SK-N-SH (cell line): ENCODE results near the gene NRIP1. TPM values are rescaled to one million over a fixed set of nuclear protein-coding genes. Genes with fewer than 3 reads are reported as not detected.

Experiments
- CTCF ChIA-PET: fragments of 300-600, 350-600 bp; formaldehyde crosslinking; extraction: SDS; loops from one replicate; lab custom pipeline; 2021; lab: Yijun Ruan, JAX
- POLR2A ChIA-PET: fragments of 350-600 bp; sonication (Branson Sonifier 250); formaldehyde crosslinking; extraction: SDS; loops from one replicate; lab custom pipeline; 2020; ENCODE audit warnings: antibody characterized with exemption, inconsistent platforms; lab: Yijun Ruan, JAX
- DNase-seq: peaks from one replicate; pipeline ENCODE4 v3.0.0; 2012
- H2AFZ ChIP-seq: fragments of 200-600 bp; sonication (generic); 2 replicates; pipeline ENCODE4 v1.8.1; 2016; ENCODE audit warnings: antibody characterized with exemption, mild to moderate bottlenecking, low read depth
- H3F3A ChIP-seq: fragments of 200-600 bp; sonication (generic); replicated peaks from 2 replicates; pipeline ENCODE3; 2016; ENCODE audit warnings: antibody characterized with exemption, mild to moderate bottlenecking; ENCODE audit not compliant: insufficient read depth
- H3K27ac ChIP-seq, 2 experiments: fragments of 200-500 bp in 1 of 2; fragments of 200-600 bp in 1 of 2; sonication (Bioruptor generic) in 1 of 2; sonication (generic), shearing (Covaris generic) in 1 of 2; 2 replicates each; pipeline versions ENCODE4 v1.5.1 to v1.6.1; 2014 to 2016; ENCODE audit warnings: low read depth in 2 of 2, inconsistent platforms in 1 of 2, low read length in 1 of 2, mild to moderate bottlenecking in 1 of 2, mixed read lengths in 1 of 2
- H3K27me3 ChIP-seq: fragments of 200-600 bp; sonication (generic), shearing (Covaris generic); 2 replicates; pipeline ENCODE4 v1.6.1; 2016; ENCODE audit warnings: mixed run types; ENCODE audit not compliant: insufficient read depth
- H3K36me3 ChIP-seq, 2 experiments: fragments of 200-500 bp in 1 of 2; fragments of 200-600 bp in 1 of 2; sonication (Bioruptor generic) in 1 of 2; sonication (generic) in 1 of 2; replicated peaks in 1 of 2; 2 replicates each; pipeline versions ENCODE3 to v1.5.1; 2014 to 2016; ENCODE audit warnings: low read length in 1 of 2, mild to moderate bottlenecking in 1 of 2; ENCODE audit not compliant: insufficient read depth in 2 of 2, control insufficient read depth in 1 of 2
- H3K4me1 ChIP-seq, 2 experiments: fragments of 200-500 bp in 1 of 2; fragments of 200-600 bp in 1 of 2; sonication (Bioruptor generic) in 1 of 2; sonication (generic), shearing (Covaris generic) in 1 of 2; 2 replicates each; pipeline versions ENCODE4 v1.5.1 to v1.6.1; 2014 to 2016; ENCODE audit warnings: low read depth in 1 of 2, low read length in 1 of 2, mixed run types in 1 of 2; ENCODE audit not compliant: insufficient read depth in 2 of 2, control insufficient read depth in 1 of 2
- H3K4me2 ChIP-seq: fragments of 200-600 bp; sonication (generic), shearing (Covaris generic); 2 replicates; pipeline ENCODE4 v1.6.1; 2017; ENCODE audit warnings: mixed run types
- H3K4me3 ChIP-seq, 2 experiments: fragments of 200-500 bp in 1 of 2; fragments of 200-600 bp in 1 of 2; sonication (Bioruptor generic) in 1 of 2; sonication (generic), shearing (Covaris generic) in 1 of 2; 2 replicates each; pipeline versions ENCODE4 v1.5.1 to v1.8.1; 2014 to 2016; ENCODE audit warnings: low read depth in 2 of 2, inconsistent platforms in 1 of 2, low read length in 1 of 2, mild to moderate bottlenecking in 1 of 2, mixed read lengths in 1 of 2, moderate library complexity in 1 of 2
- H3K79me2 ChIP-seq: fragments of 200-600 bp; sonication (generic); 2 replicates; pipeline ENCODE4 v1.8.1; 2017; ENCODE audit warnings: mild to moderate bottlenecking; ENCODE audit not compliant: insufficient read depth
- H3K9ac ChIP-seq: fragments of 200-600 bp; sonication (generic); 2 replicates; pipeline ENCODE4 v1.6.1; 2017; ENCODE audit warnings: mixed run types
- H3K9me2 ChIP-seq: fragments of 200-600 bp; sonication (generic); 2 replicates; pipeline ENCODE4 v1.6.1; 2017; ENCODE audit warnings: mixed run types
- H3K9me3 ChIP-seq: fragments of 200-600 bp; sonication (generic); 2 replicates; pipeline ENCODE4 v1.6.1; 2017; ENCODE audit warnings: mixed run types, mild to moderate bottlenecking, moderate library complexity
- H4K20me1 ChIP-seq: fragments of 200-600 bp; sonication (generic); 2 replicates; pipeline ENCODE4 v1.6.1; 2017; ENCODE audit warnings: mild to moderate bottlenecking, mixed run types; ENCODE audit not compliant: insufficient read depth
- CHD2 ChIP-seq: fragments of 150-350 bp; IDR thresholded peaks from 2 replicates; pipeline ENCODE4 v1.6.1; 2018; ENCODE audit warnings: low read length; ENCODE audit not compliant: partially characterized antibody
- EP300 ChIP-seq, 2 experiments: IDR thresholded peaks; 2 replicates each; pipeline versions ENCODE4 v1.4.0 to v1.6.1; 2012; ENCODE audit warnings: borderline replicate concordance in 1 of 2, low read depth in 1 of 2, low read length in 1 of 2
- EZH2phosphoT487 ChIP-seq: fragments of 200-600 bp; sonication (generic); IDR thresholded peaks from 2 replicates; pipeline ENCODE4 v1.6.1; 2017; ENCODE audit warnings: low read depth, mixed run types, mild to moderate bottlenecking, antibody characterized with exemption, moderate library complexity, borderline replicate concordance
- FOSL2 ChIP-seq: IDR thresholded peaks from 2 replicates; pipeline ENCODE4 v1.4.0; 2012; ENCODE audit warnings: low read depth, mild to moderate bottlenecking, moderate library complexity, borderline replicate concordance
- FOXJ3 ChIP-seq: sonication (generic); formaldehyde crosslinking; IDR thresholded peaks from 2 replicates; pipeline ENCODE4 v1.5.1; 2020; ENCODE audit warnings: mild to moderate bottlenecking, missing genetic modification reagents
- FOXM1 ChIP-seq: IDR thresholded peaks from 2 replicates; pipeline ENCODE4 v1.4.0; 2012; ENCODE audit warnings: low read depth, mild to moderate bottlenecking
- GABPA ChIP-seq: IDR thresholded peaks from 2 replicates; pipeline ENCODE4 v1.4.0; 2012; ENCODE audit warnings: low read depth, mild to moderate bottlenecking
- MEF2A ChIP-seq: IDR thresholded peaks from 2 replicates; pipeline ENCODE4 v1.4.0; 2012; ENCODE audit warnings: low read depth, borderline replicate concordance
- MXI1 ChIP-seq: IDR thresholded peaks from 2 replicates; pipeline ENCODE4 v1.6.1; 2012; ENCODE audit warnings: mild to moderate bottlenecking, low read depth, low read length, improper control_type of control experiment
- POLR2AphosphoS5 ChIP-seq: IDR thresholded peaks from 2 replicates; pipeline ENCODE4 v1.6.1; 2012; ENCODE audit warnings: low read depth, low read length
- RAD21 ChIP-seq: IDR thresholded peaks from 2 replicates; pipeline ENCODE4 v1.6.1; 2012; ENCODE audit warnings: mild to moderate bottlenecking, low read length
- RCOR1 ChIP-seq: fragments of 150-350 bp; IDR thresholded peaks from 2 replicates; pipeline ENCODE4 v1.6.1; 2017; ENCODE audit warnings: antibody characterized with exemption, low read length
- RXRA ChIP-seq: IDR thresholded peaks from 2 replicates; pipeline ENCODE4 v1.4.0; 2012; ENCODE audit warnings: low read depth, mild to moderate bottlenecking, borderline replicate concordance
- SIN3A ChIP-seq: IDR thresholded peaks from 2 replicates; pipeline ENCODE4 v1.6.1; 2012; ENCODE audit warnings: low read depth, mild to moderate bottlenecking, low read length, moderate library complexity, borderline replicate concordance
- SMC3 ChIP-seq: IDR thresholded peaks from 2 replicates; pipeline ENCODE4 v1.6.1; 2012; ENCODE audit warnings: low read depth, low read length, improper control_type of control experiment
- TAF1 ChIP-seq: IDR thresholded peaks from 2 replicates; pipeline ENCODE4 v1.6.1; 2012; ENCODE audit warnings: low read depth, mild to moderate bottlenecking, low read length, moderate library complexity, borderline replicate concordance
- TCF12 ChIP-seq: IDR thresholded peaks from 2 replicates; pipeline ENCODE4 v1.4.0; 2012
- TEAD4 ChIP-seq: IDR thresholded peaks from 2 replicates; pipeline ENCODE4 v1.4.0; 2012; ENCODE audit warnings: mild to moderate bottlenecking, borderline replicate concordance; ENCODE audit not compliant: insufficient read depth
- WGBS: methylation state at CpG from one replicate; pipeline ENCODE4 v1.1.6; 2017; ENCODE audit warnings: low lambda C conversion rate; 5-methylcytosine and 5-hydroxymethylcytosine counted together
- polyA plus RNA-seq, 3 experiments: library from polyadenylated mRNA; depleted of rRNA; stranded (reverse); fragments of >200 nt; gene quantifications; 2 replicates each; pipeline ENCODE4 v1.2.3, GENCODE V29; 2012
- TF ChIP-seq, protein P1 (sequence below): fragments of 150-350 bp; IDR thresholded peaks from 2 replicates; pipeline ENCODE4 v1.6.1; 2016; ENCODE audit warnings: mild to moderate bottlenecking, low read depth, low read length
- TF ChIP-seq, protein P2 (sequence below): IDR thresholded peaks from 2 replicates; pipeline ENCODE4 v1.4.0; 2012; ENCODE audit warnings: low read depth
- TF ChIP-seq, protein P3 (sequence below): IDR thresholded peaks from 2 replicates; pipeline ENCODE4 v1.6.1; 2012; ENCODE audit warnings: mild to moderate bottlenecking, low read depth, low read length, moderate library complexity
- TF ChIP-seq, protein P4 (sequence below): IDR thresholded peaks from 2 replicates; pipeline ENCODE4 v1.4.0; 2012; ENCODE audit warnings: low read depth, borderline replicate concordance

NRIP1 gene
- polyA plus RNA-seq, 1 of the 3 experiments (the other 2 are of a cell fraction), result 0.02 TPM

DNA sequence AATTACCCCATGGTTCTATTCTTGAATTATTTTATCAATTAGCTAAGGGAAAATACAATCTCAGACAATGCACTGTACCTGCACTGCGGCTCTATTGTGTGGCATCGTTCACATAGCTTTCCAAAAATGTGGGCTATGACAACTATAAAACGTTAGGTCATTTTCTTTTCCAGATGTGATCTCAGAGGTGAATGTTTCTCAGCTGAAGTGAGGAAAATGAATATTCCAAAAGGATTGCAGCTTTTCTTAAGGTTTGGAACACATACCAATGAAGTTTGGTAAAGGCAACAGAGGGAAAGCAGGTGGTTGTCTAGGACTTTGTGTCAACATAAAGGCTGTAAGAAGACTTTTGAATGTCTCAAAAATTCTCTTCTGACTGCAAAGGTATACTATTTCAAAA is 105.5 kb downstream of the NRIP1 start:
- no peaks in the 10 kb centered on the region for H3K9me2 ChIP-seq
- no peaks in the 10 kb centered on the region for H3K79me2 ChIP-seq
- ChIA-PET CTCF (no interaction called here), POLR2A (no interaction called here)
- no peaks in the 10 kb centered on the region for H4K20me1 ChIP-seq
- no peaks in the 10 kb centered on the region for H3K4me1 ChIP-seq
- no peak overlapping the region for H3K27ac ChIP-seq
- 1% methylated on average over 3 of the region's 3 CpGs for WGBS
- no peak for DNase-seq
- no peaks in the 10 kb centered on the region for H3K36me3 ChIP-seq
- no peaks in the 10 kb centered on the region for H3F3A ChIP-seq
- H3K4me3 ChIP-seq, result no peak overlapping the region
- H3K9me3 ChIP-seq, result no peaks in the 10 kb centered on the region
- H3K27me3 ChIP-seq, result no peaks in the 10 kb centered on the region
- TF ChIP-seq MXI1 (no peak), EP300 (IDR thresholded peaks at IDR 0.05; ENCODE audit: borderline replicate concordance in 1 of 2, low read depth in 1 of 2, low read length in 1 of 2) (no peak), FOSL2 (no peak), TAF1 (no peak), SMC3 (no peak), RCOR1 (no peak), MEF2A (no peak), FOXM1 (no peak), CHD2 (no peak), TCF12 (no peak), TEAD4 (no peak), SIN3A (no peak)
- TF ChIP-seq, protein P1, sequence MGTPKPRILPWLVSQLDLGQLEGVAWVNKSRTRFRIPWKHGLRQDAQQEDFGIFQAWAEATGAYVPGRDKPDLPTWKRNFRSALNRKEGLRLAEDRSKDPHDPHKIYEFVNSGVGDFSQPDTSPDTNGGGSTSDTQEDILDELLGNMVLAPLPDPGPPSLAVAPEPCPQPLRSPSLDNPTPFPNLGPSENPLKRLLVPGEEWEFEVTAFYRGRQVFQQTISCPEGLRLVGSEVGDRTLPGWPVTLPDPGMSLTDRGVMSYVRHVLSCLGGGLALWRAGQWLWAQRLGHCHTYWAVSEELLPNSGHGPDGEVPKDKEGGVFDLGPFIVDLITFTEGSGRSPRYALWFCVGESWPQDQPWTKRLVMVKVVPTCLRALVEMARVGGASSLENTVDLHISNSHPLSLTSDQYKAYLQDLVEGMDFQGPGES, result no peak
- TF ChIP-seq, protein P2, sequence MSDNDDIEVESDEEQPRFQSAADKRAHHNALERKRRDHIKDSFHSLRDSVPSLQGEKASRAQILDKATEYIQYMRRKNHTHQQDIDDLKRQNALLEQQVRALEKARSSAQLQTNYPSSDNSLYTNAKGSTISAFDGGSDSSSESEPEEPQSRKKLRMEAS, result no peak
- TF ChIP-seq, all 33 proteins: peak for 0
- Histone ChIP-seq H2AFZ (no peak overlapping the region), H3K9ac (no peak overlapping the region), H3K4me2 (no peak overlapping the region)

DNA sequence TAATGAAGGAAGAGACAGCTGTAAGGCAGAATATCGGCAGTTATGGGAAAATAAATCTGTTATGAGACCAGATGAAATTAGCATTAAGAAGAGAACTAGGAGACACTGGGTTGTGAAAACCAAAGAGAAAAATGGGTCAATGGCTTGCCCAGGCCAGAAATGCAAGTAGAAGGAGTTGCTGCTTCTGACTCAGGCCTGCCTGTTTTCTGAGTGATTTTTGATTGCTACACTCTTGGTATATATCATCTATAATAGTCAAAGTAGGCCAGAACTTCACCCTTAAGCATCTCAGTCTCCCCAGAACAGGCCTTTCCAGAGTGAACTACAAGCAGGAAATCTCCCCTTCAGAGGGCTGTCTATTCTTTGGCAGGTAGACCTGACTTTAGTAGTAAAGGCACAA is 107.0 kb downstream of the NRIP1 start:
- H3K4me2 ChIP-seq, result no peak overlapping the region
- H3F3A ChIP-seq, result no peaks in the 10 kb centered on the region
- ChIA-PET CTCF (no interaction called here), POLR2A (no interaction called here)
- no peaks in the 10 kb centered on the region for H3K36me3 ChIP-seq
- H4K20me1 ChIP-seq, result no peaks in the 10 kb centered on the region
- no peaks in the 10 kb centered on the region for H3K79me2 ChIP-seq
- H2AFZ ChIP-seq, result no peak overlapping the region
- H3K9ac ChIP-seq, result no peak overlapping the region
- H3K4me1 ChIP-seq, result no peaks in the 10 kb centered on the region
- H3K9me3 ChIP-seq, result no peaks in the 10 kb centered on the region
- no peak overlapping the region for H3K4me3 ChIP-seq
- no peaks in the 10 kb centered on the region for H3K9me2 ChIP-seq
- 15% methylated on average over 1 of the region's 1 CpG for WGBS
- no peak for DNase-seq
- H3K27me3 ChIP-seq, result no peaks in the 10 kb centered on the region
- H3K27ac ChIP-seq, result no peak overlapping the region
- TF ChIP-seq FOXJ3 (CRISPR knock-in tag) (no peak), RXRA (no peak), TCF12 (no peak), GABPA (no peak), TAF1 (no peak), RAD21 (no peak), CHD2 (no peak), SIN3A (no peak), MXI1 (no peak), POLR2AphosphoS5 (no peak), EZH2phosphoT487 (no peak)
- TF ChIP-seq, protein P3, sequence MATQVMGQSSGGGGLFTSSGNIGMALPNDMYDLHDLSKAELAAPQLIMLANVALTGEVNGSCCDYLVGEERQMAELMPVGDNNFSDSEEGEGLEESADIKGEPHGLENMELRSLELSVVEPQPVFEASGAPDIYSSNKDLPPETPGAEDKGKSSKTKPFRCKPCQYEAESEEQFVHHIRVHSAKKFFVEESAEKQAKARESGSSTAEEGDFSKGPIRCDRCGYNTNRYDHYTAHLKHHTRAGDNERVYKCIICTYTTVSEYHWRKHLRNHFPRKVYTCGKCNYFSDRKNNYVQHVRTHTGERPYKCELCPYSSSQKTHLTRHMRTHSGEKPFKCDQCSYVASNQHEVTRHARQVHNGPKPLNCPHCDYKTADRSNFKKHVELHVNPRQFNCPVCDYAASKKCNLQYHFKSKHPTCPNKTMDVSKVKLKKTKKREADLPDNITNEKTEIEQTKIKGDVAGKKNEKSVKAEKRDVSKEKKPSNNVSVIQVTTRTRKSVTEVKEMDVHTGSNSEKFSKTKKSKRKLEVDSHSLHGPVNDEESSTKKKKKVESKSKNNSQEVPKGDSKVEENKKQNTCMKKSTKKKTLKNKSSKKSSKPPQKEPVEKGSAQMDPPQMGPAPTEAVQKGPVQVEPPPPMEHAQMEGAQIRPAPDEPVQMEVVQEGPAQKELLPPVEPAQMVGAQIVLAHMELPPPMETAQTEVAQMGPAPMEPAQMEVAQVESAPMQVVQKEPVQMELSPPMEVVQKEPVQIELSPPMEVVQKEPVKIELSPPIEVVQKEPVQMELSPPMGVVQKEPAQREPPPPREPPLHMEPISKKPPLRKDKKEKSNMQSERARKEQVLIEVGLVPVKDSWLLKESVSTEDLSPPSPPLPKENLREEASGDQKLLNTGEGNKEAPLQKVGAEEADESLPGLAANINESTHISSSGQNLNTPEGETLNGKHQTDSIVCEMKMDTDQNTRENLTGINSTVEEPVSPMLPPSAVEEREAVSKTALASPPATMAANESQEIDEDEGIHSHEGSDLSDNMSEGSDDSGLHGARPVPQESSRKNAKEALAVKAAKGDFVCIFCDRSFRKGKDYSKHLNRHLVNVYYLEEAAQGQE, result no peak
- TF ChIP-seq, protein P1, result no peak
- TF ChIP-seq, protein P4, sequence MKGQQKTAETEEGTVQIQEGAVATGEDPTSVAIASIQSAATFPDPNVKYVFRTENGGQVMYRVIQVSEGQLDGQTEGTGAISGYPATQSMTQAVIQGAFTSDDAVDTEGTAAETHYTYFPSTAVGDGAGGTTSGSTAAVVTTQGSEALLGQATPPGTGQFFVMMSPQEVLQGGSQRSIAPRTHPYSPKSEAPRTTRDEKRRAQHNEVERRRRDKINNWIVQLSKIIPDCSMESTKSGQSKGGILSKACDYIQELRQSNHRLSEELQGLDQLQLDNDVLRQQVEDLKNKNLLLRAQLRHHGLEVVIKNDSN, result no peak
